ENCODE results near the gene SDCCAG8.

SDCCAG8 gene

DNA sequence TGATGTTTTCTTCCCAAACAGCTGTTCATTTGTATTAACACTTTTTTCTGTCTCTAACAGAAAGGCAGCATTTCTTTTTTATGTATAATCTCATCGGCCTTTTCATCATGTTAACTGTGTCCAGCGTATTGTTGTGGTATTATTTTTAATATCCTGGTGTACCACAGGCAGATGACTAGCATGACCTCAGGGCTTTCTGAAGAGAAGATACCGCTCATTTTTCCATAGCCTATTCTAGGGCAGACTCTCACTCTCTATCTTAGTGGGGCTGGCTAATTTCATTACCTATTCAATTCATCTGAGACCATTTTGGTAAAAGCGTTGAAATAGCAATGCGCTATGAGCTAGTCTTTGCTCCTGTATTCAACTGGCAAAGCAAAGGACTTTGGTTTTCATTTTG, 209.9 kb downstream of the SDCCAG8 start:
- DNase-seq, result no peak

DNA sequence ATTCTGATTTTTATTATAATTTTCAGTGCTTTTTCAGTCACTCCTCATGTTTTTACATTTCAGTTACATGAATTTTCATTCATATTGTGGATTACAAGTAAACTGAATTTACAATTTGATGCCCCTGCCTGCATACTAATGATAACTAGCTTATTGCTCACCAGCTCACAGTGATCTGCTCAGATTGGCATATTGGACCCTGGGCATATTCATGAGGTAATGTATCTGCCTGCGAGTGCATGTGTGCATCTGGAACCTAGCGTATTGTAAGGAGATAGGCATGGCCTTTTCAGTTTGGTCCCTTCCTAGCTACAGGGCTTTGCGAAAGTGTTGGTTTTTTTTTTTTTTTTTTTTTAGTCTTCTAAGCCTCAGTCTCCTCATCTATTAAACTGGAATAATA, 213.7 kb downstream of the SDCCAG8 start:
- DNase-seq, result no peak

DNA sequence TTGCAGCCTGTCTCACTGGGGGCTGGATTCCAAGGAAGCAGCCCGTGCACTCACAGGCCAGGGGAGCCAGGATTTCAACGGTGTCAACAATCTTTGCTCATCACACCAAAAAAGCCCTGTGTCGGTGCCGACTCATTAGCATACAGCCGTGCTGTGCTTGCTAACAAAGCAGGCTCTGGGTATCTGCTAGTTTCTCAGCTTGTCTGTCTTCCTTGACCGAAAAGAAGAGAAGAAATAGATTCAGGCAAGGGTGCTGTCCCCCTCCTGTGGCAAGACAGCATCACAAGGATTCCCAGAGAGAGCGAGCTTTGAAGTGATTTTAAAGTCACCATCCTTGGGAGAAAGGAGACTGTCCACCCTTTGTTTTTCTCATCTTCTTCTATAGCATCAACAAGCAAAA, 214.7 kb downstream of the SDCCAG8 start:
- no peak for DNase-seq

DNA sequence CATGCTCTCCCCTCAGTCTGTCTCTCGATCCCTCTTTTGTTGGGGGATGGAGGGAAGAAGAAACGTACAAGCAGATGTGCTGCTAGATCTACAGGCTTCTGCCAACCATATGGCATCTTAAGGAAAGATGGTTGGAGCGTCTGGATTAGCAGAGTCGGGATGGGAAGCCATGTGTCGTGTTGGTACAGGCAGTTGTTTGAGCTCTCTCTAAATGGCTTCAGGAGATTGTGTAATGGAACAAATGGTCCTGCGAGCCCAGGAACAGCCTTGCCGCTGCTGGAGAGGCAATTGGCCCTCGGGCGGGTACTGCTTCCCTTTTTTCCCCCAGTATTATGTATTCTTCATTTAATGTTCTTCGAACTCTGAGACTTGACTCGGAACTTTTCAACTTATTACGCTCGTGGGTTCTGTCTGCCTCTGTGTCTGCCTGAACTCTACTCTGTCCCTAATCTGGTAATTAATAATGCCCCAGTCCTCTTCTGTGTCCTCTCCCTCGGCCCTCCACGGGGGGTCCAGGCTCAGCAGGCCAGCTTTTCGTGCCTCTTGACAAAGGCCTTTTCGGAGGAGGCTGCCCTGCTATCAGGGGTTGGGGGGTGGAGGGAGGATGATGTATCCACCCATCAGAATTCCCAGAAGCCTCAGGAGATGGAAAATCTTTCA, 215.3 kb downstream of the SDCCAG8 start:
- DNase-seq, result no peak

DNA sequence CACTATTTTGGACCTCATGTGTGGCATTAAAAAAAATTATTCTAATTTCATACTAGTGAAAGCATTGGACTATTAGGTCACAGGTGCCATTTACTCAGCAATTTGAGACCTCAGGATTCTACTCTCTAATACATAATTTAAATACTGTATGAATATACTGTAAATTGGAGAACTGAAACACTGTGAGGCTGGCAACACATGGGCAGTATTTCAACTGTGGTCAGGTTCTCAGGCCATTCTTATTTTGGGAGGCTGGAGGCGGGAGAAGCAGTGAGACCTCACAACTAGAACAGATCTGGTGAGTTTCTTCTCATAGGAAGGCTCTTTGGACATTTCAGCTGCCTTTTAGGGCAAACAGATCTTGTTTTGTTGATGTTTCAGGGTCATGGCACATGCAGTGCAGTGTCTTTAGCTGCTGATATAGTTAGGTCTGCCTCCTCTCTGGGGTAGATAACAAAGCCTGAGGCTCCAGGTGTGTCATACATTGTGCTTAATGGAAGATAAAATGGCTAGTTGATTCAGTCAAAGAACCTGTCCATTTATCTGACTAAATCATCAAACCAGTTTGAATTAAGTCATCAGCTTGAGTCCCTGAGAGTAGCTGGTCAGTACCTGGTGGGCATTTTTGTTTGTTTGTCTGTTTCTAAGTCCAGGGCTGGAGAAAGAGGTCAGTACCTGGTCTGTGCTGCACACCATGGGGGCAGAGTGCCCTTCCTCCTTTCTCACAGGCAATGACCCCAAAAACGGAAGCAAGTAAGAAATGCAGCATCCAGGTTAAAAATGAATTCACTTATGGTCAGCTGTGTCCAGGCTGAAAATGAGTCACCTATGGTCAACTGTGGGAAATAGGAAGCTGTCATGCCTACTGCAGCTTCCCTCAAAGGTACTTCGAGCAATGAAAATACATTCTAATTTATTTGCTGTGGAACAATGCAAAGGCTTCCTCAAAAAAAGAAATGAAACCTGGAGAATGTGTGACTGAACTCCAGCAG, 216.2 kb downstream of the SDCCAG8 start:
- no peak for DNase-seq

DNA sequence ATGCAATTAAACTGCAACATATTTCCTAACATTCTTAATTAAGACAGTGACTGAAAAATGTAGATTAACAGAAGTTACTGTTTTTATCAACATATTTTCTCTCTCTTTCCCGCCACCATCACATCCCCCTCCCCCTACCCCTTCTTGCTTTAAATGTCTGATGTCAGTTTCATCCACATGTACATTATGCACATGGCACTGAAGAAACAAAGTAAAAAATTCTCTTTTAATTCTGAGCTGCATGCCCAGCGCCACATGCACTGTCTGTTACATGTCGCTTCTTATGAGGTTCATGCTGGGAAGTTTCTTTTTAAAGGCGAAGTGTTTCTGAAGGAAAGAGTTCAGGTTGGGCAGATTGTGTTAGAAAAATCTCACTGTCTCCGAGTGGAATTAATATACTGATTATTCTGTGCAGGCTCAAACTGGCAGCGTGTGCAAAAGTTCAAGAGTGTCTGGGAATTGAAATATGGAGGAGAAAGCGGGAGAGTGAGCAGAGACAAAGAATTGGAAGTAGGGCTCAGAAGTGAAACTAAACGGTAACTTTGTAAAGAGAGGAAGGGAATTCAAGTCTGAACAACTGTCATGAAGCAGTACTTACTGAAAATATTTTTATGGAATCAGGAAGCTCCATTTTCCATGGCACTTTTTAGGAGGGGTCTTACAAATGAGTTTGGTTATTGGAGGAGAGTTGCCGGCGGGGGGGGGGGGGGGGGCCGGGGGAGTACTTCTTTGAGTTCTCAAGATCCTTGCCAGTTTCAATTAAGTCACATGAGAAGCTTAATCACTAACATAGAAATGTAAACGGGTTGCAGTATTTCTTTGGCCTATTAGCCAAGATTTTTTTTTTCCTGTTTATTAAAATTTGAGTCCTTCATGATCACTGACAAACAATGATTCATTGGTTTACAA, 217.6 kb downstream of the SDCCAG8 start:
- DNase-seq, result no peak

DNA sequence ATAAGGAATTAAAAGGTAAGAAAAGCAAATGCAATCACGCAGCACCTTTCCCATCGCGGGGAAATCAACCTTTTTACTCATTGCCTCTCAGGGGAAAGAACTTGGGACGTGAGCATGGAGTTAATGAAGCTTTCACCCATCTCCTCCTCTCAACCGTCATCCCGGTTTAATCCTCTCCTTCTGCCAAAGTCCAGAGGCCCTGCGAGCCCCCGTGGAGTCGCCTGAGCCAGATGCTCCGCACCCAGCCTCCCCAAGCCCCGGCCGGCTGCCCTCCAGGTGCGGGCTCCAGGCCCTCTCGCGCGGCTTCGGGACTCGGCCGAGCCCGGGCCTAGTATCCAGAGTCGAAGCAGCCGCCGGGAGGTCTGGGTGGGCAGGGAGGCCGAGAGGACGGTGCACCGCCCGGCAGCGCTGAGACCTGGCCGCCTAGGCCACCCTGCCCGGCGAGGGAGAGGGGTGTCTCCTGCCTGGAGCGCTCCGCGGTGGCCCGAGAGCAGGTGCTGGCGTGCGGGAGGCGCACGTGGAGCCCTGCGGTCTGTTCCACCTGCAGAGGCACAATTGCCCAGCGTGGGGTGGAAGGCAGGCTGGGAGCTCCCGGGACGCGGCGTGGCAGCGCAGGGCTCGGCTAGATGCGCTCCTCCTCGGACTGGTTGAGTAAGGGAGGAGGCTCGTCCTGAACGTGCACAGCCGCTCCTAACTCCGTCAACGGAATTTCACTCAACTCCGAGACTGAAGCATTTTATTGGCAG, 218.5 kb downstream of the SDCCAG8 start:
- DNase-seq, result no peak

DNA sequence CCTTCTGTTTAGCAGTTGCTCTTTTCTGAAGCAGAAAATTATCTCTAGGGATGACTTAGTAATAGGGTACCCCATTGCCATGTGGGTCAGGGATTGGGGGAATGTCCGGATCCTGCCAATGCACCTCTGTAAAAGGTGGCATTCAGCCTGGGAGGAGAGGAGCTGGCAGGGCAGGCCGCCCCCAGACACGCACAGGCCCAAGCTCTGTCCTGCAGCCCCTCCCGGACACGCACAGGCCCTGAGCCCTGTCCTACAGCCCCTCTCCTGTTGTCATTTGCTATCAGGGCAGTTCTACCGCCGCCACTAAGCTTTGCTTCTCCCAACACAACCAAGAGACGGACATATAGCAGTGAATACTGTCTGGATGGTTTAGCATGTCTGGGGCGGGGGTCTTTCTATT, 219.1 kb downstream of the SDCCAG8 start:
- no peak for DNase-seq

DNA sequence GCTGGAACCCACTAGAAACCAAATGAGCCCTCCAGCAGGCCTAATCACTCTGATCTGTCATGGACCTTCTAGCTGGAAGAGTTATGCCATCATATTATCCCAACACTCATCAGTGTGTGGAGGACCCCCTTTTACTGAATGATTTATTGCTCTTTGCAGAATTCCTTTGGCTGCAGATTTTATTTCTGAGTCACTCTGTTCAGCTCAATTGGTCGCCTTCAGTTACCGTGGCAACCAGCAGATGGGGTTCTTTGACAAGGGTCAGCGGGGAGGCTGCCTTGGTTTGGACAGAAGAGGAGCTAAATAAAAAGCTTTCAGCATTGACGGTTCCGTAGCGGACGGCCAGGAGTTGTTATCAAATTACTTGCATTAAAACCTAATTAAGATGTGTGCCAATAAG, 220.1 kb downstream of the SDCCAG8 start:
- DNase-seq, result no peak

DNA sequence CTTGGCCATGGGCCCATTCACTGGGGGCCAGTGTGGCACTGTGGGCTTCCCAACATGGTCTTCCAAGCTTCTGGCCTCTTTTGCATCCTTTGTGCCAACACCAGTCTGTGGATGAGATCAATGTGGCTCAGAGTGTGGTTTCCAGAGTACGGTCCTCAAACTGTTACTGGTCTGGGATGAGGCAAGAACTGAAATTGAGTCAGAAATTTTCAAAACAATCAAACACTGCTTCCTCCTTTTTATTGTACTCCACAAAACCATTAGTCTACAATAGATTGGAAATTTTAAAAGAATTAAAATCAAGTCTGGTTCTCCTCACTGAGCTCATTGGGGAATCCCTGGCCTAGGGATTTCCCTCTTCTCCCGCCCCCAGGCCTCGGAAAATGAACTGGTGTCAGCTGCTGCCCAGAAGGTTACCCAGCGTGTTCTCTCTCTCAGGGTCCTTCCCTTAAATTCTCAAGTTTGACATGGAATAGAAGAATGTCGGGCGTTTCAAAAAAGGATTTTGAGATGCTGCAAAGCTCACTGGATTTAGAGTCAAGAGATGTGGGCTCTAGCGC, 222.0 kb downstream of the SDCCAG8 start:
- DNase-seq, result no peak

DNA sequence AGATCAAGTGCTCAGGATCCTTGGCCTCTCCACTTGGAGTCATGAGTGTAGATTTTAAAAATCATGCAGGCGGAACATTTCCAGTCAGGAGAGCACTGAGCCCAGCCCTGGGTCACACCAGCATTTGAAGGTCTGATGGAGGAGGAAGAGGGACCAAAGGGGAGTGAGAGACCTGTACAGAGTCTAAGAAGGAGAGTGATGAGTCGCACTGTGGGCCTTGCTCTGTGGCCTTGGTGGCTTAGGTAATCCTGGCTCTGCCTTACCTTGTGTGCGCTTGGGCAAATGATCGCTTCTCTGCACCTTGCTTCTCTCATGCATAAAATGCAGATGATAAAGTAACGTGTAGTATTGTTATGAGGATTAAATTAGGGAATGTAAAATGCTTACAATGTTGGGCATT, 225.3 kb downstream of the SDCCAG8 start:
- DNase-seq, result no peak

DNA sequence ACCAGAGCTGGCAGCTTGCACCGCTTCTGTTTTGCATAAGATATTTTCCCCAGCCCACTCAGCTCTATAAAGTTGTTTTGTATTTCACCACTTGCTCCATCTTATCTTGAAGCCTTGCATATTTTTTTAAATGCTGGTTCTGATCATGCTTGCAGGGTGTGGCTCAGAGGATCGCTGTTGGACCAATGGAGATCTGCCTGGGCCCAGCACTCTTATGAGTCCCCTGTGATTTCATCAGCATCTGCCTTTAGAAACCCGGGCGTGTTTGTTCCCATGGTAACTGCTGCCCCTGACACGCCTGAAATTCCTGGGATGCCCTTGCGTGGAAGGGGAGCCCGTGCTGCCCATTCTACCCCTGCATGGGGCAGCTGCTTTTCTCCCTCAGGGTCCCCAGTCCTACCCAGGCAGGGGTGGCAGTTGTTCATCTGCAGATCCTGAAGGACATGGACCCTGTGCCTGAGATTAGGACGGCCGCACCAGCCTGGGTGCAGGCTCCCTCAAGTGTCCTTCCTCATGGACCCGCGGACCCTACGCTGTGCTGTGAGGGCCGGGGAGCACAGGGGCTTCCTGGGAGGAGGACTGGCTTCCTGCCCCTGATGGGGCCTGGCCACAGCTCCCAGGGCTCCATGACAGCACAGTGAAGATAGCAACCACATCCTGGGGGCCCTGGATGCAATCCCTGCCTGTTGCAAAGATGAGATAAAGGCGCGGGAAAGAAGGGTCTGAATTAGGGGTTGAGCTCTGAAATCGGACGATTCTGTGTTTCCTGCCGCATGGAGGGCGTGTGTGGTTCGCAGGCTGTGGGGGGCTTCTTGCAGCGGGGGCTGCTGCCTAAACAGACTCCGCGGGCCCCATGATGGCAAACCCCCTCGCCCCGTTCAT, 226.5 kb downstream of the SDCCAG8 start:
- DNase-seq, result no peak

DNA sequence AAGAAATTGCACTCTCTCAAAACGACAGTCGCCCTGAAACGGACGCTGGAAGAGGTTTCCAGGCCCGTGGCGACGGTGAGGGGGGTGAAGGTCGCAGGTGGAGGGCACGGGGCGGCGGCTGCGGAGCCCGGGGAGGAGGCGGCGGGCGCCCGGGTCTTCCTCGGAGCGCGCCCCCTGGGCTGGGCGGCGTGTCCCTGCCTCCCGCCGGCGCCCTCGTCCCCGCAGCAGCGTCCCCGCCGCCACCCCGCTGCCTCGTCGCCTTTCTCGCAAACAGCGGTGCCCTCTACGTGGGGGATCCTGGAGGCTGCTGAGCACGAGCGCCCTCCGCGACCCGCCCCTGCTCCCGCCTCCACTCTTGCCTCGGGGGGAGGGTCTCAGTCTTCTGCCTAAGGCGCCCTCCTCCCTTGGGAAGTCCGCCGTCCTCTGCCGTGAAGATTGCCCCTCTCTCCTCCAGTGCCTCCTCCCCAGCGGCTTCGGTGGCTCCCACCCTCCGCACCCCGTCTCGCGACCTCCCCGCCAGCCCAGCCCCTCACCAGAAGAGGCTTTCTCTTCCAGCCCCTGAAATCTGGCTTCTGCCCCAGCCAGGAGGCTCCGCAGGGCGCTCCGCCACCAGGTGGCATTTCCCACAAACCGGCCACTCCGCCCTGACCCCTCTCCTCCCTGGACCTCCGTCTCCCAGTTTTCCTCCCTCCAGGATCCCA, 227.4 kb downstream of the SDCCAG8 start:
- no peak for DNase-seq

DNA sequence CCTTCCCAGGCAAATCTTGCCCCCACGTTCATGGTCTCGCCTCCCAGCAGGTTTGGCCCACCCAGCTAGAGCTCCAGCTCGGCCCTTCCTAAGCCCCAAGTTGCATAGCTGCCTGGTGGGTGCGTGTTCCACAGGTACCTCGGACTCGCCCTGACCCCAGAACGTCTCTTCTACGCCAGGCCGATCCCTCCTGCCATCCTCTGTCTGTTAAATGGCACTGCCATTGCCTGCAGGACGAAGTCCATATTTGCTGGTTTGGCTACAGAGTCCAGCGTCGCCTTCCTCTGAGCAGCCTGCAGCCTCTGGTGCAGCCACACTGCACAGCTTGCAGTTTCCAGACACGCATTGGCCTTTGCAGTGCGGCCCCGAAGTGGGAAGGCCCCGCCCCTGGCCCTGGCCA, 228.1 kb downstream of the SDCCAG8 start:
- no peak for DNase-seq

DNA sequence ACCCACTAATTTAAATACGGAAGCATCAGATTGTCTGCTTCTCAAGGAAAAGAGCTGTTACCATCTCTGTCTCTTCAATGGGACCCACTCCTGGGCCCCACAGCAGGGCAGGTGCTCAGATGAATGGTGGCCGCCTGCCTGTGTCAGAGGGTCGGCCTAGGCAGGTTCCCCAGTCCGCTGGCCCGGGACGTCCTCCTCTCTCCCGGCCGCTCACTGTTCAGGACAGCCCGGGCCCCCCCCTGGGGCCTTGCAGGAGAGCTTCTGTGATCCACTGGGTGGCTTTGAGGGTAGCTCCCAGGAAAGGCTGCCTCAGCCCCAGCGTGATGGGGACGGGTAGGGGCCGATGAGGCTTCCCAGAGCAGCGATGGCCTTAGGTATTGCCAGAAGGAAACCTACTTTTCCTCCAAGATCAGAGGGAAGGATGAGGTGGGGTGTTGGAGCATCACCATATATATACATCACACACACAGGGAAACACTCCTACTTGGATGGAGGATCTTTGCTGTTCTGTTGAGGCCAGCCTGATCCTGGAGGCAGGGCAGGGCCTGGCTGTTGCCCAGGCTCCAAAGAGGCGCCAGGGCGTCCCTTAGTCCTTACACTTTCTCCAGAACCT, 231.3 kb downstream of the SDCCAG8 start:
- DNase-seq, result no peak

DNA sequence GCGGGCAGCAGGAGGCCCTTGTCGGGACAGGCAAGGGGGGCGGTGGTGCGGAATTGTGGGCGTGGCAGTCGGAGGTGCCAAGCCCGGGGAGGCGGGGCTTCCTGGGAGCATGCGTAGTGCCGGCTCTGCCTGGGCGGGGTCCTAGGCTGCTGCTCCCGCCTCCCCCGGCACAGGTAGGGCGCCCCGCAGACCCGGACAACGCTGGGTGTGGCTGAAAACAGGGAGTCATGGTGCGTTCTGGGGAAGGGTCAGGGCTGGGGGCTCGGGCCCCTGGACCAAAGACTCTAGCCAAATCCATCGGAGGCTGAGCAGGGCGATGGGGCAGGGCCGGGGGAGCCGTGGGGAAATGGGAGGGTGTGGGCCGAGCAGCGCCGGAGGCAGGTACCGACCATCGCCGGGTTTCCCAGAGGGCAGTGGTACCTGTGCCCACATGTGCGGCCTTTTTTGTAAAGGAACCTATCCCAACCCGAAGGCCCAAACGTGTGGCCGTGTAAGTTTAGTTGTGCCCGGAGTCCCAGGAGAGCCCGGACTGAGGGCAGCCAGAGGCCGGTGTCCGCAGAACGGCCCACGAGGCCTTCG, 231.9 kb downstream of the SDCCAG8 start:
- peak; percentile 13 for DNase-seq

DNA sequence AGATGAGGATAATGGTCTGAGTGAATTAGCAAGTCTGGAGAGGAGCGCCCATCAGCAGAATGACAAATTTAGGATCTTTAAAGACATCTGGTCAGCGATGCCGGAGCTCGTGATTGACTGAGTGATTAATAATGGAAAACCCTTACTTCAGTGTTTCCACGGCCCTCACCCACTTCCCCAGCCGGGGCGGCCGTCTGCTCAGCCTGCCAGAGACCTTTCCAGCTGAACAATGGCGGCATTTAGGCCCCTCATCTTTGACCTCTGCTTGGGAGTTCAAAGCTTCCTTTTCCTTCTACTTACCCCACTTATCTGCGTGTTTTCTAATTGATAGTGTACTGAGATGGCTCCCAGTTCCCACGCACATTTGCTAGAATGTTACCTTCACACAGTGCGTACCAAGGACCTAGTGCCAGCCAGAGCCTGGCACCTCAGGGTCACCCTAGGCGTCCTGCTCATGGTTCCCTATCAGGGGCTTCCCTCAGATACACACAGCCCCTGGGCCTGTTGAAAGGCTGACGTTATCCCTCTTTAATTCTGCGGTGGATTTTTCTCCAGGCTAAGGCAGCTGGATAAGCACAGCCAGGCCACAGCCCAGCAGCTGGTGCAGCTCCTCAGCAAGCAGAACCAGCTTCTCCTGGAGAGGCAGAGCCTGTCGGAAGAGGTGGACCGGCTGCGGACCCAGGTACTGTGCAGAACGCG, 232.8 kb downstream of the SDCCAG8 start:
- DNase-seq, result no peak

DNA sequence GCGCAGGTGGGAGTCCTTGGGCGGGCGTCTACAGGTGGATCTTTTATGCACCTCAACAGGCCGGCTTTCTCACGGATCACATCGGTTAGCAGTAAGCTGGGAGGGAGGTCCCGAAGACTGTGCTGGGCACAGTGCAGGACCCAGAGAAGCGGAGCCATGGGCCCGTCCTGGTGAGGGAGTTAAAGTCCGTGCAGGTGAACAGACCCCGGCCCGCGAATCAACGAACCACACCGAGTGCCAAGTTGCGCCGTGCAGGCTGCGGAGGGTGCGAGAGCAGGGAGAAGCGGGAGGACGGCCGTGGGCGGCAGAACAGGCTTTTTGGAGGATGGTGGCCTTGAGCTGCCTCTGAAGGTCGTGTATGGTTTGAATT, 233.3 kb downstream of the SDCCAG8 start:
- no peak for DNase-seq

All from COR-L47 (cell line).